Activated CD4-positive, CD25-positive, alpha-beta regulatory T cell treated with anti-CD3 and anti-CD28 coated beads, Interleukin-2, amount 50 U/mL, for 24 hours (primary cell): ENCODE data around the gene MTG1.
"Not testable (repeated sequence)": the region's sequence is repeated elsewhere in the genome, so short reads cannot be mapped to it uniquely, and the experiment has no call there.

Experiments
- ATAC-seq, 2 donors: fragments of 150-1000 bp; cut with Tn5 transposase; one replicate each; pipeline ENCODE4 v1.10.0; 2021; ENCODE audit warnings: mild to moderate bottlenecking in 1 of 2, moderate library complexity in 1 of 2

Gene MTG1

DNA sequence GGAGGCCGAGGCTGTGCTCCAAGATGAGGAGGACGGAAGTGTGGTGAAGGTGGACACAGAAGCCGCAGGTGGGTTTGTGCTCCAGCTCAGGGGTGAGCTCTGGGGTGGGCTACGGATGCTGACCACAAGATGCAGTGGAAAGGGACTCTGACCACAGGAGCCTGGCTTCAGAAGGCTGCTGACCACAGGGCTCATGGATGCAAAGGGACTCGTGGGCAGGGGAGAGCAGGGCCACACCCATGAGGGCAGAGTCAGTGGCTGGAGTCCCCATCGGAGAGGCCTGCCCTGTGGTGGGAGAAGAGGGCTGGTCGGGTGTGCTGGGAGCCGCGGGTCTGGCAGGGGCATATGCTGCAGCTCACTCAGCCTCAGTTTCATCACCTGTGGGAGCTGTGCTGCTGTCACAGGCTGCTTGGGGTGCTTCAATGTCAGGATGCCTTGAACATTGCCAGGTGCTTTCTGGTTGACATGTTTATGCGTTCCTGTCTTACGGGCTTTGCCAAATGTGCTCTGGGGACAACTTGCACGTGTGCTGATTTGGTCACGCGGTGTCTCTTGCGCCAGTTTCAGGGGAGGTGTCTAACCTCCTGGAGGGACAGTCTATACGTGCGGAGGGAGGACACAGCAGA, 73.4 kb downstream of the MTG1 start:
- ATAC-seq = no peak

DNA sequence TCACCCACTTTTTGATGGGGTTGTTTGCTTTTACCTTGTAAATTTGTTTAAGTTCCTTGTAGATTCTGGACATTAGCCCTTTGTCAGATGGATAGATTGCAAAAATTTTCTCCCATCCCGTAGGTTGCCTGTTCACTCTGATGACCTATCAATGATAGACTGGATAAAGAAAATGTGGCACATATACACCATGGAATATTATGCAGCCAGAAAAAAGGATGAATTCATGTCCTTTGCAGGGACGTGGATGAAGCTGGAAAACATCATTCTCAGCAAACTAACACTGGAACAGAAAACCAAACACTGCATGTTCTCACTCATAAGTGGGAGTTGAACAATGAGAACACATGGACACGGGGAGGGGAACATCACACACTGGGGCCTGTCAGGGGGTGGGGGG, 75.2 kb downstream of the MTG1 start:
- ATAC-seq = not testable (repeated sequence)

DNA sequence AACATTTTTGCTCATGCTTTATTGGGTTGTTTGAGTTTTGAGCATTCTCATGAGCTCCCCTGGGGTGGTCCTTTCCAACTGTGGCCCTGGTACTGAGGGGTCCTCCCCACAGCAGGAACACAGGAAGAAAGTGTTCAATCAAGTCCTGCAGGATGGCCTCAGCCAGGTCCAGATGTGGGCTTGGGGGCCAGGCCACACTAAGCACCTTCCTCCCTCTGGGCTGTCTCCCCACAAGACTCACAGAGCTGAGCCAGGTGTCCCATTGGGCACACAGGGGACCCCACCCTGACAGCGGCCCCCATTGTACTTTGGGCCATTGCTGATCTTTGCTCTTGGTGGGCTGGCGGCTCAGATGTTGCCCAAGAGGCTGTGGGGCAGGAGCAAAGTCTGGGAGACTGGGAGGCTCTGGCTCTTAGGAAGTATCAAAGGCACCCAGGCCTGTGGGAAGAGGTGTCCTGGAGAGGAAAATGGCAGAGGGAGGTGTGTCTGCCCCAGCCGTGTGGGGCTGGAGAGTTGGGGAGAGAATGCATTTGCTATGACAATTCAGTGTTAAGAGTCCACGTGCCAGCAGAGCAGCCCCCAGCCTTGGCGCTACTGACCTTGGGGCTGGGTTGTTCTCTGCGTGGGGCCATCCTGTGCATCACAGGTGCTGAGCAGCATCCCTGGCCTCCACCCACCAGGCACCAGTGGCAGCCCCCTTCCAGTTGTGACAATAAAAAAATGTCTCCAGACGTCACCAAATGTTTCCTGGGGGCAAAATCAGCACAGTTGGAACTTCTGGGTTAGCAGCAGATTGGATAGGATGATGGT, 77.5 kb downstream of the MTG1 start:
- ATAC-seq = no peak
